Liver (tissue), 9 donors: Measurements from ENCODE around the gene DDX54. TPM values are rescaled to one million over a fixed set of nuclear protein-coding genes. Genes with fewer than 3 reads are reported as not detected.
A peak's percentile ranks its signal among the peaks of the same experiment; 100 is the strongest.

ENCODE experiments used
- DNase-seq: peaks from one replicate; pipeline ENCODE4 v3.0.0-alpha.2; 2017; ENCODE audit warnings: low spot score
- H3K27ac ChIP-seq, 2 donors: one replicate each; pipeline ENCODE4 v1.7.0; 2013; ENCODE audit warnings: inconsistent platforms in 2 of 2, low read length in 2 of 2, control low read depth in 1 of 2, low read depth in 1 of 2, mild to moderate bottlenecking in 1 of 2
- H3K27me3 ChIP-seq, 4 donors: one replicate each; pipeline versions ENCODE4 v1.6.1 to v1.7.0; 2013; ENCODE audit warnings: low read length in 3 of 4, inconsistent platforms in 1 of 4, mild to moderate bottlenecking in 1 of 4, moderate library complexity in 1 of 4; ENCODE audit not compliant: control insufficient read depth in 4 of 4, insufficient read depth in 4 of 4
- H3K36me3 ChIP-seq, 4 donors: one replicate each; pipeline versions ENCODE4 v1.6.1 to v1.7.0; 2013; ENCODE audit warnings: low read length in 3 of 4, mild to moderate bottlenecking in 3 of 4, low read depth in 1 of 4, moderate library complexity in 1 of 4; ENCODE audit not compliant: control insufficient read depth in 4 of 4, insufficient read depth in 3 of 4
- H3K4me1 ChIP-seq, 4 donors: one replicate each; pipeline versions ENCODE4 v1.6.1 to v1.7.0; 2013; ENCODE audit warnings: low read length in 3 of 4, mild to moderate bottlenecking in 3 of 4, moderate library complexity in 1 of 4; ENCODE audit not compliant: control insufficient read depth in 4 of 4, insufficient read depth in 4 of 4
- H3K4me3 ChIP-seq, 3 donors: one replicate each; pipeline versions ENCODE4 v1.6.1 to v1.7.0; 2013; ENCODE audit warnings: low read length in 3 of 3, control low read depth in 1 of 3, low read depth in 1 of 3, mild to moderate bottlenecking in 1 of 3
- H3K9ac ChIP-seq, 2 donors: one replicate each; pipeline ENCODE4 v1.7.0; 2013; ENCODE audit warnings: low read length in 2 of 2, mild to moderate bottlenecking in 2 of 2, moderate library complexity in 2 of 2, control low read depth in 1 of 2, low read depth in 1 of 2
- H3K9me3 ChIP-seq, 4 donors: one replicate each; pipeline versions ENCODE4 v1.6.1 to v1.7.0; 2013; ENCODE audit warnings: low read length in 3 of 4; ENCODE audit not compliant: control insufficient read depth in 4 of 4
- ATF3 ChIP-seq: IDR thresholded peaks from 2 replicates; pipeline ENCODE4 v1.6.1; 2016; ENCODE audit warnings: antibody characterized with exemption
- CTCF ChIP-seq: fragments of 150-350 bp; IDR thresholded peaks from 2 replicates; pipeline ENCODE4 v1.5.1; 2017; ENCODE audit warnings: improper control_type of control experiment, low read depth, low read length; ENCODE audit not compliant: missing input control
- EGR1 ChIP-seq, 2 donors: IDR thresholded peaks; 2 replicates each; pipeline ENCODE4 v1.6.1; 2016 to 2018; ENCODE audit warnings: antibody characterized with exemption in 2 of 2, low read depth in 2 of 2
- FOXA1 ChIP-seq: IDR thresholded peaks from 2 replicates; pipeline ENCODE4 v1.6.1; 2016; ENCODE audit warnings: antibody characterized with exemption
- FOXA2 ChIP-seq: IDR thresholded peaks from 2 replicates; pipeline ENCODE4 v1.6.1; 2016; ENCODE audit warnings: antibody characterized with exemption
- GABPA ChIP-seq, 2 donors: IDR thresholded peaks in 1 of 2; conservative IDR thresholded peaks in 1 of 2; 2 replicates each; pipeline ENCODE4 v1.6.1; 2016; ENCODE audit warnings: antibody characterized with exemption in 2 of 2, mild to moderate bottlenecking in 1 of 2, moderate library complexity in 1 of 2
- HNF4A ChIP-seq, 2 donors: conservative IDR thresholded peaks; 2 replicates each; pipeline ENCODE4 v1.6.1; 2016; ENCODE audit warnings: antibody characterized with exemption in 2 of 2, mild to moderate bottlenecking in 2 of 2
- HNF4G ChIP-seq: IDR thresholded peaks from 2 replicates; pipeline ENCODE4 v1.6.1; 2016; ENCODE audit warnings: antibody characterized with exemption
- JUND ChIP-seq, 2 donors: IDR thresholded peaks; 2 replicates each; pipeline ENCODE4 v1.6.1; 2016; ENCODE audit warnings: antibody characterized with exemption in 2 of 2
- MAX ChIP-seq: IDR thresholded peaks from 2 replicates; pipeline ENCODE4 v1.6.1; 2016; ENCODE audit warnings: antibody characterized with exemption
- RAD21 ChIP-seq, 2 donors: IDR thresholded peaks; 2 replicates each; pipeline ENCODE4 v1.6.1; 2016; ENCODE audit warnings: antibody characterized with exemption in 2 of 2, mild to moderate bottlenecking in 2 of 2
- TAF1 ChIP-seq: conservative IDR thresholded peaks from 2 replicates; pipeline ENCODE4 v1.6.1; 2016; ENCODE audit warnings: antibody characterized with exemption, mild to moderate bottlenecking
- YY1 ChIP-seq: IDR thresholded peaks from 2 replicates; pipeline ENCODE4 v1.6.1; 2016; ENCODE audit warnings: antibody characterized with exemption, mild to moderate bottlenecking
- ZBTB33 ChIP-seq: IDR thresholded peaks from 2 replicates; pipeline ENCODE4 v1.6.1; 2016; ENCODE audit warnings: antibody characterized with exemption
- WGBS: extraction: QIAGEN DNeasy Blood & Tissue Kit; methylation state at CpG from one replicate; pipeline ENCODE4 v1.1.7; 2013; 5-methylcytosine and 5-hydroxymethylcytosine counted together
- polyA plus RNA-seq, 2 donors: library from polyadenylated mRNA; stranded (reverse) in 1 of 2; unstranded in 1 of 2; fragments of 200-250 nt in 1 of 2; fragments of >200 nt in 1 of 2; fragmentation: Nextera tagmentation in 1 of 2; extraction: Ambion mirVana in 1 of 2; gene quantifications; one replicate each; pipeline versions ENCODE4 v1.2.1 to v1.2.3, GENCODE V29; 2013 to 2015
- total RNA-seq, 2 donors: library from RNA; depleted of rRNA; stranded (reverse); fragments of >200 nt; gene quantifications; one replicate each; pipeline ENCODE4 v1.2.3, GENCODE V29; 2014
- TF ChIP-seq, protein P1 (sequence below): IDR thresholded peaks from 2 replicates; pipeline ENCODE4 v1.6.1; 2016; ENCODE audit warnings: antibody characterized with exemption, mild to moderate bottlenecking
- donor health status: healthy.
- donor health status: healthy.
- donor health status: healthy.
- donor health status: healthy.
- donor health status: healthy.

Gene DDX54
- total and polyA plus RNA-seq, 4 donors, result 20.2 to 28.4 (median 21.6) TPM

DNA sequence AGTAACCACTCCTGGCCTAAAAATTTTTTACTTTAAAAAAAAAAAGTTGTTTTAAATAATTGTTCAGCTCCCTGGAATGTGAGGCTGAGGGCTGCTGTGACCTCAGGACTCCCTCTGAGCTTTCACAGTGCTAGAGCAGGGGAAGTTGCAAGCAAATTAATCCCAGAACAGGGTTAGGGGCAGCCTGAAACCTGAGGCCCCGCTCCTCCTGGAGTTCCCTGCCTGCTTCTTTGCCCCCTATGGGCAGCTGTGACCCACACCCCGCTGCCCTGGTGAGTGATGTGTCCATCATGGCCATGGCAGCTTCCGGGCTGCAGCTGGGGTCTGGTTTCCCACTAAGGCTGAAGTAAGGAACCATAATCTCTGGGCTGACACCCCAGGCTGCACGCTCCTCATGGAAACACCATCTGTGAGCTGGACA lies 9.7 kb upstream of the DDX54 start (continued):
- TF ChIP-seq EGR1 (IDR thresholded peaks at IDR 0.05; ENCODE audit: low read depth in 2 of 2) (no peak), HNF4A (conservative IDR thresholded peaks at IDR 0.05) (no peak), HNF4G (no peak)

DNA sequence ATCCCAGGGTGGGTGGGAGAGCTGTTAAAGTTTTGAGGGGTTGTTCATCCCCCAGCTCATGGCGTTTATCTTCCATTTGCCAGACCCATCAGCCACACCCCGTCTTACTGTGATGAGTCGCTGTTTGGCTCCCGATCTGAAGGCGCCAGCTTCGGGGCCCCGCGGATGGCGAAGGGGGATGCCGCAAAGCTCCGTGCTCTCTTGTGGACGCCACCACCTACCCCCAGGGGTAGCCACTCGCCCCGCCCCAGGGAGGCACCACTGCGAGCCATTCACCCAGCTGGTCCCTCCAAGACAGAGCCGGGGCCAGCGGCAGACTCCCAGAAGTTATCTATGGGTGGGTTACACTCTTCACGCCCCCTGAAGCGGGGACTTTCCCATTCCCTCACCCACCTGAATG lies 5.9 kb upstream of the DDX54 start:
- H3K9me3 ChIP-seq, result no peaks in the 10 kb centered on the region
- peak; percentile 76 for DNase-seq
- peaks cover 3 to 18% (median 17%) of the 10 kb centered on the region in 4 donors for H3K4me1 ChIP-seq
- peaks cover 7 to 22% (median 11%) of the 10 kb centered on the region in 4 donors for H3K36me3 ChIP-seq
- no peak overlapping the region for H3K9ac ChIP-seq
- TF ChIP-seq CTCF (no peak), MAX (no peak), YY1 (no peak), FOXA2 (no peak), ATF3 (no peak), TAF1 (no peak), FOXA1 (no peak), ZBTB33 (no peak), GABPA (IDR thresholded peaks at IDR 0.05 in 1 of 2, conservative IDR thresholded peaks at IDR 0.05 in 1 of 2) (no peak), RAD21 (IDR thresholded peaks at IDR 0.05) (no peak), JUND (IDR thresholded peaks at IDR 0.05) (no peak), EGR1 (IDR thresholded peaks at IDR 0.05; ENCODE audit: low read depth in 2 of 2) (no peak)
- TF ChIP-seq, protein P1, sequence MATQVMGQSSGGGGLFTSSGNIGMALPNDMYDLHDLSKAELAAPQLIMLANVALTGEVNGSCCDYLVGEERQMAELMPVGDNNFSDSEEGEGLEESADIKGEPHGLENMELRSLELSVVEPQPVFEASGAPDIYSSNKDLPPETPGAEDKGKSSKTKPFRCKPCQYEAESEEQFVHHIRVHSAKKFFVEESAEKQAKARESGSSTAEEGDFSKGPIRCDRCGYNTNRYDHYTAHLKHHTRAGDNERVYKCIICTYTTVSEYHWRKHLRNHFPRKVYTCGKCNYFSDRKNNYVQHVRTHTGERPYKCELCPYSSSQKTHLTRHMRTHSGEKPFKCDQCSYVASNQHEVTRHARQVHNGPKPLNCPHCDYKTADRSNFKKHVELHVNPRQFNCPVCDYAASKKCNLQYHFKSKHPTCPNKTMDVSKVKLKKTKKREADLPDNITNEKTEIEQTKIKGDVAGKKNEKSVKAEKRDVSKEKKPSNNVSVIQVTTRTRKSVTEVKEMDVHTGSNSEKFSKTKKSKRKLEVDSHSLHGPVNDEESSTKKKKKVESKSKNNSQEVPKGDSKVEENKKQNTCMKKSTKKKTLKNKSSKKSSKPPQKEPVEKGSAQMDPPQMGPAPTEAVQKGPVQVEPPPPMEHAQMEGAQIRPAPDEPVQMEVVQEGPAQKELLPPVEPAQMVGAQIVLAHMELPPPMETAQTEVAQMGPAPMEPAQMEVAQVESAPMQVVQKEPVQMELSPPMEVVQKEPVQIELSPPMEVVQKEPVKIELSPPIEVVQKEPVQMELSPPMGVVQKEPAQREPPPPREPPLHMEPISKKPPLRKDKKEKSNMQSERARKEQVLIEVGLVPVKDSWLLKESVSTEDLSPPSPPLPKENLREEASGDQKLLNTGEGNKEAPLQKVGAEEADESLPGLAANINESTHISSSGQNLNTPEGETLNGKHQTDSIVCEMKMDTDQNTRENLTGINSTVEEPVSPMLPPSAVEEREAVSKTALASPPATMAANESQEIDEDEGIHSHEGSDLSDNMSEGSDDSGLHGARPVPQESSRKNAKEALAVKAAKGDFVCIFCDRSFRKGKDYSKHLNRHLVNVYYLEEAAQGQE, result no peak
- H3K27me3 ChIP-seq, result no peaks in the 10 kb centered on the region
- no peak overlapping the region for H3K27ac ChIP-seq
- no peak overlapping the region for H3K4me3 ChIP-seq
- 97% methylated on average over 19 of the region's 19 CpGs for WGBS
